ENCODE data around the gene HAO1. TPM values are rescaled to one million over a fixed set of nuclear protein-coding genes. Genes with fewer than 3 reads are reported as not detected.

The HAO1 gene
- total and polyA plus RNA-seq, 8 donors, result 0.16 to 0.54 (median 0.24) TPM; not detected in 4

- Histone ChIP-seq H3K9me3 (no peaks in the 10 kb centered on the region), H3K4me1 (no peaks in the 10 kb centered on the region), H3K27ac (no peak overlapping the region), H3K27me3 (no peaks in the 10 kb centered on the region), H3K4me3 (no peak overlapping the region), H3K36me3 (peaks cover 0 to 21% (median 0%) of the 10 kb centered on the region in 3 donors)
- FAIRE-seq (no peak), DNase-seq (no peak), ATAC-seq (peak in 3 of 4 donors; percentile 69 to 82 (median 74))
- intact Hi-C loops (cut with DNase I), result no loop called here
- WGBS, 2 donors, result 62 to 65% methylated on average over 10 of the region's 10 CpGs
- TF ChIP-seq CTCF (IDR thresholded peaks at IDR 0.05), result peak in 2 of 4 donors; percentile 9 to 29
Observed at GRCh38 chr20:7980332-7981046, 40.2 kb upstream of the HAO1 start.

GRCh38 chr20:7977709-7978108 lies 37.5 kb upstream of the HAO1 start:
- no peak for FAIRE-seq
- Histone ChIP-seq H3K9me3 (no peaks in the 10 kb centered on the region), H3K27ac (no peak overlapping the region), H3K4me1 (no peaks in the 10 kb centered on the region), H3K4me3 (no peak overlapping the region), H3K27me3 (no peaks in the 10 kb centered on the region), H3K36me3 (peaks cover 0 to 10% (median 0%) of the 10 kb centered on the region in 3 donors)
- TF ChIP-seq CTCF (IDR thresholded peaks at IDR 0.05), result no peak
- WGBS, 2 donors, result 93 to 94% methylated on average over 5 of the region's 5 CpGs
- intact Hi-C loops (cut with DNase I), result no loop called here
- DNase-seq, result no peak
- ATAC-seq, result no peak

- Histone ChIP-seq H3K27me3 (no peaks in the 10 kb centered on the region), H3K36me3 (no peaks in the 10 kb centered on the region), H3K27ac (no peak overlapping the region), H3K4me1 (no peaks in the 10 kb centered on the region), H3K9me3 (no peaks in the 10 kb centered on the region), H3K4me3 (no peak overlapping the region)
- intact Hi-C loops (cut with DNase I), result no loop called here
- DNase-seq (no peak), ATAC-seq (no peak), FAIRE-seq (no peak)
- no peak for TF ChIP-seq CTCF (IDR thresholded peaks at IDR 0.05)
- 81 to 85% methylated on average over 9 of the region's 9 CpGs for WGBS, 2 donors
Observed at GRCh38 chr20:7975851-7976414, 35.7 kb upstream of the HAO1 start.

GRCh38 chr20:7974785-7975435 lies 34.7 kb upstream of the HAO1 start:
- no peaks in the 10 kb centered on the region for H3K27me3 ChIP-seq
- H3K36me3 ChIP-seq, result no peaks in the 10 kb centered on the region
- no peak for TF ChIP-seq CTCF (IDR thresholded peaks at IDR 0.05)
- WGBS, 2 donors, result 85 to 89% methylated on average over 4 of the region's 4 CpGs
- no peaks in the 10 kb centered on the region for H3K4me1 ChIP-seq
- FAIRE-seq (no peak), ATAC-seq (peak in 1 of 4 donors; percentile 11), DNase-seq (no peak)
- no peak overlapping the region for H3K27ac ChIP-seq
- intact Hi-C loops (cut with DNase I), result no loop called here
- no peak overlapping the region for H3K4me3 ChIP-seq
- no peaks in the 10 kb centered on the region for H3K9me3 ChIP-seq
